HG02571 (cell line): ENCODE results near the gene ASTN2.
"Not testable (repeated sequence)": the region's sequence is repeated elsewhere in the genome, so short reads cannot be mapped to it uniquely, and the experiment has no call there.

Experiments
- ATAC-seq: cut with Tn5 transposase; IDR thresholded peaks from one replicate; pipeline ENCODE4 v1.9.1; 2021; ENCODE audit warnings: mild to moderate bottlenecking, moderate library complexity; ENCODE audit not compliant: unreplicated experiment

ASTN2 gene

GRCh38 chr9:116837018-116837989, 577.6 kb downstream of the ASTN2 start:
- ATAC-seq = no peak

DNA sequence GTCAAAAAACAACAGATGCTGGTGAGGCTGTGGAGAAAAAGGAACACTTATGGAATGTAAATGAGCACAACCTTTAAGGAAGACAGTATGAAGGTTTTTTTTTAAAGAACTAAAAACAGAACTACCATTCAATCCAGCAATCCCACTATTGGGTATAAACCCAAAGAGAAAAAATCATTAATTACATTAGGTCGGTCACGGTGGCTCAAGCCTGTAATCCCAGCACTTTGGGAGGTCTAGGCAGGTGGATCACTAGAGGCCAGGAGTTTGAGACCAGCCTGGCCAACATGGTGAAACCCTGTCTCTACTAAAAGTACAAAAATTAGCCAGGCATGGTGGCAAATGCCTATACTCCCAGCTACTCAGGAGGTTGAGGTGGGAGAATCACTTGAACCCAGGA, 584.5 kb downstream of the ASTN2 start:
- ATAC-seq = not testable (repeated sequence)

- no peak for ATAC-seq
Measured at GRCh38 chr9:116821633-116822229, 593.1 kb downstream of the ASTN2 start.

GRCh38 chr9:116819116-116819515, 595.7 kb downstream of the ASTN2 start:
- ATAC-seq = no peak

GRCh38 chr9:116817762-116818161, 597.1 kb downstream of the ASTN2 start:
- ATAC-seq = no peak

GRCh38 chr9:116816484-116816883, 598.4 kb downstream of the ASTN2 start:
- ATAC-seq = no peak

DNA sequence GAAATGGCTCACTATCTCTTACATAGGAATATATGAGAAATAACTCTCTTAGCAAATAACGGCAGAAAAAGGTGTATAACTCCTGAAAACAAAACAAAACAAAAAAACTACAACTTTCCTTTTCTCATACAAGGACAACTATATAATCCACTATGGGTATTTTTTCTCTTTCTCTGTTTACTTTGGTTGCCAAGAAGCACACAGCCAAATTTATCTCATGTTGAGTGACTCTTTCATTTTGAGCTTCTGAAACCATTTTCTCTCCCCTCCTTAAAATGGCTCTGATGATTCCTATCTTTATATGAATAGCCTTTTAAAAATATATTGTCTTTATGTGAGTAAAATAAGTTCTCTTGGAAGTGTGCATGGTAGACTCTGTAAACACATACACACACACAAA, 599.0 kb downstream of the ASTN2 start:
- ATAC-seq = no peak

GRCh38 chr9:116813031-116813300, 601.9 kb downstream of the ASTN2 start:
- no peak for ATAC-seq

DNA sequence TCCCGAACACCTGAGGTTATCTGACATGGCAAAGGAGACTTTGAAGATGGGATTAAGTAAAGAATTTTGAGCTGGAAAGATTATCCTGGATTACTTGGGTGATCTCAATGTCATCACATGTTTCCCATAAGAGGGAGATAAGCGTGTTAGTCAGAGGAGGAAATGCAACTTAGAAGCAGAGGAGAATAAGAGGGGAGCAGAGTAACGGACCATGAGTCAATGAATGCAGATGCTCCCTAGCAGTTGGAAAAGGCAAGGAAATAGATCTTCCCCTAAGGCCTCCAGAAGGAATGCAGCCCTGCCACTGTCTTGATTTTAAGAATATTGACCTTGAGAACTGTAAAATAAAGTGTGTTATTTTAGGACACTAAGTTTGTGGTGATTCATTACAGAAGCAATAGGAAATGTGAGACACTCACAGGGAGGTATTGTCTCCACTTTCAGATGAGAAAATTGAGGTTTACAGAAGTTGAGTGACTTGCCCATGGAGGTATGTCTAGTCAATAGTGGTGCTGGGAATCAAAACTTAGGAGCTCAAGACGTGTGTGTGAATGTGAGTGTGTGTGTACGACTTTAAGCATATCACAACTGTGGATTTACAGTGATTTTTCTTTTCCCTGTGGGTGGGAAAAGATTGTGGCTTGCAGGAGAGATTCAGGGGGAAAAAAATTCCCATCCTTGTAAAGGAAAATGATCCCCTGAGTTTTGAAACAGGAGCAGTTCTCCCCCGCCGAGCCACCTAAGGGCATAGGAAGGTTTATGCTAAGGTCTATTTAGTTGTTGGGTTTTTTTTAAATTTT, 602.4 kb downstream of the ASTN2 start:
- no peak for ATAC-seq

DNA sequence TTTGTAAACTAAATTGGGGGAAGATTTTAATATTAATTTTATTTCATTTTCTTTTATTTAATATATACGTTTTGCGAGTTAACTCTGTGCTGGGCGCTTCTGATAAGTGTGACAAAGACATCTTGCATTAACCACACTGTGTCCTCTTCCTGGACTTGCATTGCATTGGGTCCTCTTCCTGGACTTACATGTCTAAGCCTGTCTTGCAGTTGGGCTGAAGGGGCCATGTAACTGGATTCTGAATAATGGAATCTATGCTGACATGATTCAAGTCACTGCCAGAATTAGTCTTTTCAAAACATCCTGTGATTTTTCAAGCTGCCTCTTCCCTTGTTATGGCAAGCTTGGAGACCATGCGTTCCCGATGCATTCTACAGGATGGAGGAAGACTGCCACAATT, 605.2 kb downstream of the ASTN2 start:
- no peak for ATAC-seq

- ATAC-seq = no peak
Measured at GRCh38 chr9:116806075-116806474, 608.8 kb downstream of the ASTN2 start.

DNA sequence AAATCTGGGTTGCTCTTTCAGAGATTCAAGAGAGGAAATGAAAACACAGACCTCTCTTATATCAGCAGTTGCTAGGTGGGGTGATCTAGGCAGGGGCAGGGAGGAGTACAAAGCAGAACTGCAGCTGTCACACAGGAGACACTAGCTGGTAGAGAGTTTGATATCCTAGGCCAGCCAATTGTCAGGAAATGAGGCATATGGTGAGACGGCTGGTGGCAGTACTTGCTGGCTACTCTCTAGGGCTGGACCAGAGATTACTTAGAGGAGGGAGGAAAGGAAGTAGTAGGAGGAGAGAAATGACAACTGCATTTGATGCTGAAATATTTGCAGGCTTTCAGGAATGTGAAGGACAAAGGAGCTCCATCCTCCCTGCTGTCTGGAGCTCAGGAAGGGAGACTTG, 614.0 kb downstream of the ASTN2 start:
- ATAC-seq = no peak

GRCh38 chr9:116800074-116800473, 614.8 kb downstream of the ASTN2 start:
- ATAC-seq = no peak

GRCh38 chr9:116798521-116798920, 616.3 kb downstream of the ASTN2 start:
- no peak for ATAC-seq

DNA sequence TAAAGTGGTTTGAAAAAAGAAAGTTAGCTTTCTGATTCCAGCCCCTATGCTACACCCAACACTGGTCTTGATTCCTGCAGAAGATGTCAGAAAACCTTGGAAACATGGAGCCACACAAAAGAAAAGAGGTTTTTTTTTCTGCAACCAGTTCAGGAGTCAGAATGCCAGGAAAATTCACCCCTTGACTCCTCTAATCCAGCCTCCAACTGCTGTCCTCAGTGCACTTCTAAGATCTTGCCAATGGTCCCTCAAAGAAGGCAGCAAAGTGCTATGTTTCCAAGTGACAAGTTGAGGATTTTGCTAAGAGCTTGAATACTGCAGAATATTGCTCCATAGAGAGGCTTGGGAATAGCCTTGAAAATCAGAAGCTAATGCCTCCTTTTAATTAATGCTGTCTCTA, 617.6 kb downstream of the ASTN2 start:
- ATAC-seq = no peak

DNA sequence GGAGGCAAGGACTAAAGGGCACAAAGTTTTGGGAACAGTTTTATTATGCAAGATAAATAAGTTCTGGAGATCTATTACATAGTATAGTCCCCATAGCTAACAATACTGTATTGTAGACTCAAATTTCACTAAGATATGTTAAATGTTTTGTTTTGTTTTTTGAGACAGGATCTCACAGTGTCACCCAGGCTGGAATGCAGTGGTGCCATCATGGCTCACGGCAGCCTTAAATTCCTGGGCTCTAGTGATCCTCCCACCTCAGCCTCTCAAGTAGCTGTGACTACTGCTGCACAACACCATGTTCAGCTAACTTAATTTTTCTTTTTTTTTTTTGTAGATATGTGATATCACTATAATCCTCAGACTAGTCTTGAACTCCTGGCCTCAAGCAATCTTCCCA, 618.2 kb downstream of the ASTN2 start:
- no peak for ATAC-seq

GRCh38 chr9:116795821-116796220, 619.0 kb downstream of the ASTN2 start:
- ATAC-seq = no peak

DNA sequence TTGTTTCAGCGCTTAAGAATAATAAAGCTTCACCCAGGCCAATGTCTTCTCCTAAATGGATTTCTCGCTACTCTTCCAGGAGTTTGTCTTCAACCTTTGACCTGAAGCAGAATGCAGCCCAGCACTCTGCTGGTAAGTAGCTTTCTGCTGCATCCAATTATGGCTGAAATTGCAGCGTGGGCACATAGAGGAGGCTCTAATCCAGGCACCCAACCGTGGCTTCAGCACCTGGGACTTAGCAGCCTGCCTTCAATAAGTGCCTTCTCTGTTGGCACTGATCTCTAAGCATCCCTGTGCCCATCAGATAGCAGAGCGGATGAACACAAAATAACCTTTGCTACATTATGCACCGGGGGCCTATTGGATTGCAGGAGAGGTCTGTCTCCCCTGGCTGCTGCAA, 622.6 kb downstream of the ASTN2 start:
- ATAC-seq = no peak

GRCh38 chr9:116791326-116791725, 623.5 kb downstream of the ASTN2 start:
- no peak for ATAC-seq

- no peak for ATAC-seq
Measured at GRCh38 chr9:116789081-116789480, 625.8 kb downstream of the ASTN2 start.

DNA sequence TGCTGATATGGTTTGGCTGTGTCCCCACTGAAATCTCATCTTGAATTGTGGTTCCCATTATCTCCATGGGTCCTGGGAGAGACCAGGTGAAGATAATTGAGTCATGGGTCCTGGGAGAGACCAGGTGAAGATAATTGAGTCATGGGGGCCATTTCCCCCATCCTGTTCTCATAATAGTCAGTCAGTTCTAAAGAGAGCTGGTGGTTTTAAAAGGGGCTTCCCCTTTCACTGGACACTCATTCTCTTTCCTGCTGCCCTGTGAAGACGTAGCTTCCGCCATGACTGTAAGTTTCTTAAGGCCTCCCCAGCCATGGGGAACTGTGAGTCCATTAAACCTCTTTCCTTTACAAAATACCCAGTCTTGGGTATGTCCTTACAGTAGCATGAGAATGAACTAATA, 628.1 kb downstream of the ASTN2 start:
- ATAC-seq = no peak

- ATAC-seq = no peak
Measured at GRCh38 chr9:116777116-116777515, 637.7 kb downstream of the ASTN2 start.
